ENCODE measurements around the gene SLC25A24.

The SLC25A24 gene

GRCh38 chr1:108124622-108125311, 75.4 kb downstream of the SLC25A24 start:
- Histone ChIP-seq H3K79me2 (ENCODE audit: insufficient read depth, low read length) (no peaks in the 10 kb centered on the region), H3K36me3 (ENCODE audit: insufficient read depth, low read length) (no peaks in the 10 kb centered on the region), H4K20me1 (ENCODE audit: insufficient read depth, low read length) (no peaks in the 10 kb centered on the region), H3K27me3 (ENCODE audit: insufficient read depth, low read length) (no peaks in the 10 kb centered on the region), H3K4me1 (ENCODE audit: insufficient read depth, low read length, severe bottlenecking) (peaks cover 9% of the 10 kb centered on the region), H3K9me2 (ENCODE audit: low read depth, low read length) (no peaks in the 10 kb centered on the region), H2AFZ (ENCODE audit: low read length) (no peak overlapping the region), H3K4me3 (ENCODE audit: low read depth, low read length, poor library complexity, severe bottlenecking) (no peak overlapping the region), H3K9me3 (ENCODE audit: low read length) (no peaks in the 10 kb centered on the region), H3K4me2 (ENCODE audit: low read length) (no peak overlapping the region), H3K9ac (ENCODE audit: low read length) (no peak overlapping the region), H3F3A (ENCODE audit: insufficient read depth, low read length) (no peaks in the 10 kb centered on the region), H3K27ac (ENCODE audit: low read depth, low read length, poor library complexity, severe bottlenecking) (no peak overlapping the region)
- no peak for TF ChIP-seq EZH2 (IDR thresholded peaks at IDR 0.05; ENCODE audit: borderline replicate concordance, low read length)
- TF ChIP-seq, protein P1, sequence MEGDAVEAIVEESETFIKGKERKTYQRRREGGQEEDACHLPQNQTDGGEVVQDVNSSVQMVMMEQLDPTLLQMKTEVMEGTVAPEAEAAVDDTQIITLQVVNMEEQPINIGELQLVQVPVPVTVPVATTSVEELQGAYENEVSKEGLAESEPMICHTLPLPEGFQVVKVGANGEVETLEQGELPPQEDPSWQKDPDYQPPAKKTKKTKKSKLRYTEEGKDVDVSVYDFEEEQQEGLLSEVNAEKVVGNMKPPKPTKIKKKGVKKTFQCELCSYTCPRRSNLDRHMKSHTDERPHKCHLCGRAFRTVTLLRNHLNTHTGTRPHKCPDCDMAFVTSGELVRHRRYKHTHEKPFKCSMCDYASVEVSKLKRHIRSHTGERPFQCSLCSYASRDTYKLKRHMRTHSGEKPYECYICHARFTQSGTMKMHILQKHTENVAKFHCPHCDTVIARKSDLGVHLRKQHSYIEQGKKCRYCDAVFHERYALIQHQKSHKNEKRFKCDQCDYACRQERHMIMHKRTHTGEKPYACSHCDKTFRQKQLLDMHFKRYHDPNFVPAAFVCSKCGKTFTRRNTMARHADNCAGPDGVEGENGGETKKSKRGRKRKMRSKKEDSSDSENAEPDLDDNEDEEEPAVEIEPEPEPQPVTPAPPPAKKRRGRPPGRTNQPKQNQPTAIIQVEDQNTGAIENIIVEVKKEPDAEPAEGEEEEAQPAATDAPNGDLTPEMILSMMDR (IDR thresholded peaks at IDR 0.05; ENCODE audit: low read length): no peak

DNA sequence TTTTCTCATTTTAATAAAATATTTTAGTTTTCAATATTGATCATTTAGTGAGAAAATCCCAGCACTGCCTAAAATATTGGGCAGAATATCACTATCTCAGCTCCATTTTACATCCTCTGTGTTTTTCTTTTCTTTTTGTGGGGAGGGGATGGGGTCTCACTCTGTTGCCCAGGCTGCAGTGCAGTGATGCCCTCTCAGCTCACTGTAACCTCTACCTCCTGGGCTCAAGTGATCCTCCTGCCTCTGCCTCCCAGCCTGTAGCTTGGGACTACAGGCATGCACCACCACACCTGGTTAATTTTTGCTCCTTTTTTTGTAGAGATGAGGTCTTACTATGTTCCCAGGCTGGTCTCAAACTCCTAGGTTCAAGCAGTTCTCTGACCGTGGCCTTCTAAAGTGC, 76.1 kb downstream of the SLC25A24 start:
- H3K79me2 ChIP-seq (ENCODE audit: insufficient read depth, low read length): no peaks in the 10 kb centered on the region
- no peak overlapping the region for H3K4me2 ChIP-seq (ENCODE audit: low read length)
- no peaks in the 10 kb centered on the region for H3F3A ChIP-seq (ENCODE audit: insufficient read depth, low read length)
- no peaks in the 10 kb centered on the region for H3K27me3 ChIP-seq (ENCODE audit: insufficient read depth, low read length)
- H3K36me3 ChIP-seq (ENCODE audit: insufficient read depth, low read length): no peaks in the 10 kb centered on the region
- no peak overlapping the region for H3K27ac ChIP-seq (ENCODE audit: low read depth, low read length, poor library complexity, severe bottlenecking)
- H3K9me2 ChIP-seq (ENCODE audit: low read depth, low read length): no peaks in the 10 kb centered on the region
- no peaks in the 10 kb centered on the region for H4K20me1 ChIP-seq (ENCODE audit: insufficient read depth, low read length)
- no peak overlapping the region for H2AFZ ChIP-seq (ENCODE audit: low read length)
- TF ChIP-seq EZH2 (IDR thresholded peaks at IDR 0.05; ENCODE audit: borderline replicate concordance, low read length): no peak
- TF ChIP-seq, protein P1 (IDR thresholded peaks at IDR 0.05; ENCODE audit: low read length): no peak
- no peak overlapping the region for H3K9ac ChIP-seq (ENCODE audit: low read length)
- H3K4me3 ChIP-seq (ENCODE audit: low read depth, low read length, poor library complexity, severe bottlenecking): no peak overlapping the region
- peaks cover 9% of the 10 kb centered on the region for H3K4me1 ChIP-seq (ENCODE audit: insufficient read depth, low read length, severe bottlenecking)
- H3K9me3 ChIP-seq (ENCODE audit: low read length): no peaks in the 10 kb centered on the region

GRCh38 chr1:108121358-108122143, 78.6 kb downstream of the SLC25A24 start:
- H3K9ac ChIP-seq (ENCODE audit: low read length): no peak overlapping the region
- no peaks in the 10 kb centered on the region for H3K36me3 ChIP-seq (ENCODE audit: insufficient read depth, low read length)

More at GRCh38 chr1:108121358-108122143, 78.6 kb downstream of the SLC25A24 start:
- no peaks in the 10 kb centered on the region for H3F3A ChIP-seq (ENCODE audit: insufficient read depth, low read length)
- H3K4me2 ChIP-seq (ENCODE audit: low read length): no peak overlapping the region
- TF ChIP-seq EZH2 (IDR thresholded peaks at IDR 0.05; ENCODE audit: borderline replicate concordance, low read length): no peak
- TF ChIP-seq, protein P1 (IDR thresholded peaks at IDR 0.05; ENCODE audit: low read length): no peak
- no peaks in the 10 kb centered on the region for H3K27me3 ChIP-seq (ENCODE audit: insufficient read depth, low read length)
- H3K4me3 ChIP-seq (ENCODE audit: low read depth, low read length, poor library complexity, severe bottlenecking): no peak overlapping the region
- no peaks in the 10 kb centered on the region for H3K9me3 ChIP-seq (ENCODE audit: low read length)
- H4K20me1 ChIP-seq (ENCODE audit: insufficient read depth, low read length): no peaks in the 10 kb centered on the region
- peaks cover 9% of the 10 kb centered on the region for H3K4me1 ChIP-seq (ENCODE audit: insufficient read depth, low read length, severe bottlenecking)
- no peaks in the 10 kb centered on the region for H3K79me2 ChIP-seq (ENCODE audit: insufficient read depth, low read length)
- H3K27ac ChIP-seq (ENCODE audit: low read depth, low read length, poor library complexity, severe bottlenecking): no peak overlapping the region
- no peaks in the 10 kb centered on the region for H3K9me2 ChIP-seq (ENCODE audit: low read depth, low read length)
- H2AFZ ChIP-seq (ENCODE audit: low read length): no peak overlapping the region

Data from OCI-LY1 (cell line).